Measurements from ENCODE around the gene AGPAT3. TPM values are rescaled to one million over a fixed set of nuclear protein-coding genes. Genes with fewer than 3 reads are reported as not detected.

AGPAT3 gene
- total RNA-seq, 2 experiments from 2014 or later, result 94.3 to 101 TPM

DNA sequence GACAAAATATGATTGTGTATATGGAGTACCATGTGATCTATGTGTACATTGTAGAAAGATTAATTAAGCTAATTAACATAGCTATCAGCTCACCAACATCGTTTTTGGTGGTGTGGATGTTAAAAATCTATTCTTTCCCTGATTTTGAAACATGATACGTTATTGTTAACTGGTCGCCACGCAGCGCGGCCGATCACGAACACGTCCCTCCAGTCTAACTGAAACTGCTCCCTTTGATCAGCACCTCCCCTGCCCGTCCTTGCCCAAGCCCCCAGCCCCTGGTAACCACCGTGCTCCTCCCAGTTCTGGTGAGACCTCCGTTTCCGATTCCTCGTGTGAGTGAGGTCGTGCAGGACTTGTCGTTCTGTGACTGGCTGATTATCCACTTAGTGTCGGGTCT, 67.0 kb downstream of the AGPAT3 start:
- DNase-seq (no peak), ATAC-seq (no peak)
- no peaks in the 10 kb centered on the region for H3K27me3 Mint-ChIP-seq
- H3K36me3 Mint-ChIP-seq, result peaks cover 3% of the 10 kb centered on the region
- no peak overlapping the region for H3K27ac Mint-ChIP-seq
- CTCF ChIA-PET, result interaction anchor here (0.7 to 0.9 kb wide), 2 partner anchors 13 to 80 kb away, joined by 3 read pairs; partner anchors contain the start of gene TRAPPC10
- H3K4me3 Mint-ChIP-seq, result no peak overlapping the region
- H3K9me3 Mint-ChIP-seq (ENCODE audit: low read depth), result no peaks in the 10 kb centered on the region
- H3K4me1 Mint-ChIP-seq, result peaks cover 2% of the 10 kb centered on the region

GRCh38 chr21:43933199-43933598, 68.2 kb downstream of the AGPAT3 start:
- peaks cover 8% of the 10 kb centered on the region for H3K4me1 Mint-ChIP-seq
- H3K9me3 Mint-ChIP-seq (ENCODE audit: low read depth), result no peaks in the 10 kb centered on the region
- DNase-seq, result no peak
- no peak overlapping the region for H3K27ac Mint-ChIP-seq
- H3K27me3 Mint-ChIP-seq, result no peaks in the 10 kb centered on the region
- H3K4me3 Mint-ChIP-seq, result no peak overlapping the region
- ATAC-seq, result no peak
- CTCF ChIA-PET, result no interaction called here
- peaks cover 3% of the 10 kb centered on the region for H3K36me3 Mint-ChIP-seq

DNA sequence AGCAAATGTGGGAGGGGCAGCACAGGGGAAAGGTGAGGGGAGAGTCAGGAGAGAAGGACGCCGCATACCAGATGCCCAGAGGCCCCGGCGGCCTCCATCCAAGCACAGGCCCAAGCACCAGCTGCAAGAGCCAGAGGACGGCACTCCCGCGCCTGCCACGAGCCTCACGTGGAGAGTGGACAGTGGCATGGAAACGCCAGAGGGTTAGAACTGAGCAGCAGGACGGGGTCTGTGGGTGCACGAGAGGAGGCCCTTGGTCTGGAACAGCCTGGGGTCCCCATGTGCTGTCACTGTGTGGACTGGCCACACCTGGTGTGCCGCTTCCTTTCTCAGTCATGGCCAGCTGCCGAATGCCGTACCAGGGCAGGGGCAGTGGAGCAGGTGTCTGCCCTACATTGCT, 68.7 kb downstream of the AGPAT3 start:
- Mint-ChIP-seq H3K36me3 (peaks cover 2% of the 10 kb centered on the region), H3K27me3 (no peaks in the 10 kb centered on the region), H3K27ac (no peak overlapping the region), H3K4me3 (no peak overlapping the region), H3K9me3 (ENCODE audit: low read depth) (no peaks in the 10 kb centered on the region), H3K4me1 (peaks cover 11% of the 10 kb centered on the region)
- DNase-seq (no peak), ATAC-seq (no peak)
- CTCF ChIA-PET, result interaction anchor here (1.0 kb wide), 1 partner anchor 14 kb away, joined by 3 read pairs; no protein-coding TSS in a partner anchor

GRCh38 chr21:43934116-43934515, 69.1 kb downstream of the AGPAT3 start:
- Mint-ChIP-seq H3K4me3 (no peak overlapping the region), H3K27me3 (no peaks in the 10 kb centered on the region), H3K36me3 (peaks cover 2% of the 10 kb centered on the region), H3K27ac (no peak overlapping the region), H3K4me1 (peaks cover 14% of the 10 kb centered on the region), H3K9me3 (ENCODE audit: low read depth) (no peaks in the 10 kb centered on the region)
- no peak for DNase-seq
- CTCF ChIA-PET, result interaction anchor here (1.0 kb wide), 1 partner anchor 13 kb away, joined by 3 read pairs; no protein-coding TSS in a partner anchor
- no peak for ATAC-seq

DNA sequence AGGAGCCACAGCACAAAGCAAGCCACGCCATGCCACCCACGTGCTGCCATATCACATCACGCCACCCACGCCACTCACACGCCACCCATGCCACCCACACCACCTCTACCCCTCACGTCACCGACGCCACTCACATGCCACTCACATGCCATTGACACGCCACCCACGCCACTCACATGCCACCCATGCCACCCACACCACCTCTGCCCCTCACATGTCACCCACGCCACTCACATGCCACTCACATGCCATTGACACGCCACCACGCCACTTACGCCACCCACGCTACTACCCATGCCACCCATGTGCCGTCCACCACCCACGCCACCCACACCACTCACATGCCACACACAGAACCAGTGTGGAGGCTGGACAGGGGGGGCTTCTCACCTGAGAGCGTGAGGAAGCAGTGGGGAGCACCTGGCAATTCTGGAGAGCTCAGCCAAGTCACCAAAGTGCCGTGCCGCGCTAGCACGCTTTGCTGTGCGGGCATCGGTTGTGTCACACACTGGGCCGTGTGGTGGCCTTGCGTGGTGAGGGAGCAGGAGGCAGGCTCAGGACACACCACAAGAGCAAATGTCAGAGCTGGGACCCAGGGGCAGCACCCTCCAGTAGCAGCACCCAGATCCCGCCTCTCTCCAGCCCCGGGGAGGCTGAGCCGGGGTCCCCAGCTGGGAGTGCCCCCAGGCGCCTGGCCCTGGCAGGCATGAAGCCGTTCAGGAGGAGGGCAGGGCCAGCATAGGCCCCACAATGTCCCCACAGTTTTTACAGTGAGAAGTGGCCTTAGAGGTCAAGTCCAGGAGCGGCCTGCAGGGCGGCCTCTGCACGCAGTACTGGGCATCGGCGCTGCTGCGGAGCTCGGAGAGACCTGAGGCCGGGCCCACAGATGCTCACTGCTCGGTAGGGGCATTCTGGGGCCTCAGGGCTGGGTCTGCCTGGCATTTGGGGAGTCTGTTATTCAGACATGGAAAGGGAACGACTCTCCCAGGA, 70.0 kb downstream of the AGPAT3 start:
- Mint-ChIP-seq H3K4me1 (peaks cover 15% of the 10 kb centered on the region), H3K36me3 (peaks cover 2% of the 10 kb centered on the region), H3K4me3 (no peak overlapping the region), H3K9me3 (ENCODE audit: low read depth) (no peaks in the 10 kb centered on the region), H3K27me3 (no peaks in the 10 kb centered on the region), H3K27ac (no peak overlapping the region)
- DNase-seq (no peak), ATAC-seq (no peak)
- CTCF ChIA-PET, result interaction anchor here (0.7 to 1.0 kb wide), 2 partner anchors 12 to 34 kb away, joined by 3 read pairs; no protein-coding TSS in a partner anchor

GRCh38 chr21:43935711-43936110, 70.7 kb downstream of the AGPAT3 start:
- H3K9me3 Mint-ChIP-seq (ENCODE audit: low read depth), result no peaks in the 10 kb centered on the region
- peaks cover 2% of the 10 kb centered on the region for H3K36me3 Mint-ChIP-seq
- peaks cover 15% of the 10 kb centered on the region for H3K4me1 Mint-ChIP-seq
- H3K27me3 Mint-ChIP-seq, result no peaks in the 10 kb centered on the region
- no peak overlapping the region for H3K4me3 Mint-ChIP-seq
- no peak for ATAC-seq
- H3K27ac Mint-ChIP-seq, result no peak overlapping the region
- DNase-seq, result no peak
- CTCF ChIA-PET, result interaction anchor here (0.7 to 4.7 kb wide), 3 partner anchors 35 to 125 kb away, joined by 3 to 38 read pairs (median 3); no protein-coding TSS in a partner anchor

GRCh38 chr21:43936247-43936967, 71.4 kb downstream of the AGPAT3 start:
- Mint-ChIP-seq H3K4me1 (peaks cover 15% of the 10 kb centered on the region), H3K4me3 (no peak overlapping the region), H3K27me3 (no peaks in the 10 kb centered on the region), H3K27ac (no peak overlapping the region), H3K9me3 (ENCODE audit: low read depth) (no peaks in the 10 kb centered on the region), H3K36me3 (peaks cover 2% of the 10 kb centered on the region)
- ATAC-seq (no peak), DNase-seq (no peak)
- CTCF ChIA-PET, result interaction anchor here (0.7 to 4.7 kb wide), 4 partner anchors 35 to 125 kb away, joined by 3 to 38 read pairs (median 3); no protein-coding TSS in a partner anchor

DNA sequence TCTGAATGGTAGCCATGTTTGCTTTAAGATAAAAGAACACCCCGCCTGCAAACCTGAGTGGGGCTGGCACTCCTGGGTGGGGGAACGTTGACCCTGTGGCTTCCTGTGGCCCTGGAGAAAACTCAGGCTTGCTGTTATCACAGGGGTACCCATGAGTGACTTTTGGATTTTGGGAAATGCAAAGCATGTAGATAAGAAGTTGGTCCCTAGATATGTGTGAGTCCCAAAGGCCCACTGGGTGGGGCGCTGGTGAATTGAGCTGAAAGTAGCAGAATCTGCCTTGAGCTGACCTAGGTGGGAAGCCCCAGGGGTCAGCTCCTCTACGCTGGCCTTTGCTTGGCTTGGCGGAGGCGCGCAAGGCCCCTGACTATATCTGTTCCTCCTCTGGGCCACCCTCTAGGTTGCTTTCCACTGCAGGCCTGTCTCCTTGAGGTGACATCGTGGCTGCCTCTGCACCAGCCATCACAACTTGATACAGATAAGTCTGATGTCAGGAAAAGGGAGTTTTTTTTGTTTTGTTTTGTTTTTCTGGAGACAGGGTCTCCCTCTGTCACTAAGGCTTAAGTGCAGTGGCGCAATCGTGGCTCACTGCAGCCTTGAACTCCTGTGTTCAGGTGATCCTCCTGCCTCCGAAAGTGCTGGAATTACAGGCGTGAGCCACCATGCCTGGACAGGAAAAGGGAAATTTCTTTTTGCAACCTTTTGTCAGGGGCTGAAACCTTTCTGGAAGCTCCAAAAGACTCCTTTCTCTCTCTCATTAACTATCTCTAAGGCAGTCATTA, 72.2 kb downstream of the AGPAT3 start:
- CTCF ChIA-PET, result interaction anchor here (1.0 to 4.7 kb wide), 6 partner anchors 9 to 126 kb away, joined by 3 to 38 read pairs (median 4); no protein-coding TSS in a partner anchor
- H3K36me3 Mint-ChIP-seq, result peaks cover 2% of the 10 kb centered on the region
- H3K9me3 Mint-ChIP-seq (ENCODE audit: low read depth), result no peaks in the 10 kb centered on the region
- DNase-seq (no peak), ATAC-seq (no peak)
- peaks cover 15% of the 10 kb centered on the region for H3K4me1 Mint-ChIP-seq
- H3K27me3 Mint-ChIP-seq, result no peaks in the 10 kb centered on the region
- H3K27ac Mint-ChIP-seq, result no peak overlapping the region
- H3K4me3 Mint-ChIP-seq, result no peak overlapping the region

GRCh38 chr21:43937891-43938309, 72.9 kb downstream of the AGPAT3 start:
- H3K4me1 Mint-ChIP-seq, result peaks cover 15% of the 10 kb centered on the region
- CTCF ChIA-PET, result interaction anchor here (0.9 to 4.7 kb wide), 16 partner anchors 9 to 127 kb away, joined by 3 to 38 read pairs (median 4); no protein-coding TSS in a partner anchor
- peaks cover 2% of the 10 kb centered on the region for H3K36me3 Mint-ChIP-seq
- H3K4me3 Mint-ChIP-seq, result no peak overlapping the region
- no peak overlapping the region for H3K27ac Mint-ChIP-seq
- no peaks in the 10 kb centered on the region for H3K9me3 Mint-ChIP-seq (ENCODE audit: low read depth)
- ATAC-seq (no peak), DNase-seq (peak; percentile 50)
- H3K27me3 Mint-ChIP-seq, result no peaks in the 10 kb centered on the region

- Mint-ChIP-seq H3K4me1 (peaks cover 15% of the 10 kb centered on the region), H3K27me3 (no peaks in the 10 kb centered on the region), H3K4me3 (peak overlapping the region; percentile 77), H3K27ac (peak overlapping the region; percentile 56), H3K36me3 (peaks cover 2% of the 10 kb centered on the region), H3K9me3 (ENCODE audit: low read depth) (no peaks in the 10 kb centered on the region)
- peak; percentile 92 for DNase-seq
- CTCF ChIA-PET, result interaction anchor here (0.6 to 4.7 kb wide), 27 partner anchors 8 to 150 kb away, joined by 3 to 38 read pairs (median 4); partner anchors contain the start of gene RRP1
- peak; percentile 99 for ATAC-seq
These were observed 73.9 kb downstream of the AGPAT3 start for GRCh38 chr21:43938751-43939442.

GRCh38 chr21:43939443-43940328, 74.7 kb downstream of the AGPAT3 start:
- H3K4me1 Mint-ChIP-seq, result peaks cover 15% of the 10 kb centered on the region
- CTCF ChIA-PET, result interaction anchor here (0.7 to 4.7 kb wide), 20 partner anchors 11 to 150 kb away, joined by 3 to 38 read pairs (median 4); partner anchors contain the start of gene RRP1
- peaks cover 2% of the 10 kb centered on the region for H3K36me3 Mint-ChIP-seq
- peak overlapping the region; percentile 56 for H3K27ac Mint-ChIP-seq
- H3K27me3 Mint-ChIP-seq, result no peaks in the 10 kb centered on the region
- H3K9me3 Mint-ChIP-seq (ENCODE audit: low read depth), result no peaks in the 10 kb centered on the region
- no peak for DNase-seq
- peak; percentile 8 for ATAC-seq
- H3K4me3 Mint-ChIP-seq, result peak overlapping the region; percentile 77

All from activated CD8-positive, alpha-beta memory T cell treated with anti-CD3 and anti-CD28 coated beads, Interleukin-2, amount 10 ng/mL, durations not matched to agents 7 days and 5 days (primary cell).